Measurements from ENCODE around the gene ZNF814. TPM values are rescaled to one million over a fixed set of nuclear protein-coding genes. Genes with fewer than 3 reads are reported as not detected.
"Not testable (repeated sequence)": the region's sequence is repeated elsewhere in the genome, so short reads cannot be mapped to it uniquely, and the experiment has no call there.

ZNF814 gene
- polyA plus RNA-seq, 3 donors: 2.5 to 6.3 (median 3.8) TPM

GRCh38 chr19:57849162-57849665 lies 39.6 kb downstream of the ZNF814 start:
- Histone ChIP-seq H3K36me3 (replicated peaks in 1 of 2; ENCODE audit: control insufficient read depth in 1 of 2, insufficient read depth in 2 of 2, low read length in 2 of 2) (peaks cover 7 to 31% of the 10 kb centered on the region in 2 donors), H3K79me2 (ENCODE audit: insufficient read depth, low read length) (peaks cover 36% of the 10 kb centered on the region), H2AFZ (ENCODE audit: insufficient read depth, low read depth, low read length, poor library complexity, severe bottlenecking) (peak overlapping the region; percentile 78), H3K4me3 (replicated peaks in 1 of 3; ENCODE audit: low read depth in 2 of 3, low read length in 3 of 3) (peak overlapping the region in 2 of 3 experiments; percentile 88 to 93), H3K4me1 (ENCODE audit: control insufficient read depth in 1 of 2, insufficient read depth in 2 of 2, low read length in 2 of 2) (peaks cover 9 to 14% of the 10 kb centered on the region in 2 donors), H3K27ac (ENCODE audit: low read depth in 1 of 2, low read length in 2 of 2) (peak overlapping the region in 1 of 2 donors; percentile 82)
- not testable (repeated sequence) for H4K20me1 ChIP-seq (ENCODE audit: insufficient read depth, low read length); H3K27me3 ChIP-seq (ENCODE audit: control insufficient read depth in 2 of 2, insufficient read depth in 2 of 2, low read length in 2 of 2); H3K9ac ChIP-seq (ENCODE audit: insufficient read depth, low read length, poor library complexity, severe bottlenecking); DNase-seq; H3K4me2 ChIP-seq (replicated peaks; ENCODE audit: extremely low read depth, low read length, poor library complexity, severe bottlenecking); H3K27me3 Mint-ChIP-seq (ENCODE audit: low read depth in 3 of 3); H3K9me3 ChIP-seq (replicated peaks in 1 of 2; ENCODE audit: control insufficient read depth in 1 of 2, insufficient read depth in 1 of 2, low read length in 2 of 2); H3K4me3 Mint-ChIP-seq; H3K9me3 Mint-ChIP-seq
- peak overlapping the region in 4 of 7 donors; percentile 13 to 93 (median 38) for H3K27ac Mint-ChIP-seq
- no CpG with 5 or more reads among the region's 2 CpGs for WGBS (ENCODE audit: insufficient coverage)
- peaks cover 24% of the 10 kb centered on the region for H3K4me1 Mint-ChIP-seq
- intact Hi-C loops (cut with micrococcal nuclease): loop anchor here in 1 of 2 donors (2.0 kb wide), 1 partner anchor 34 kb away; the partner anchor contains the start of gene ZNF552
- peaks cover 18 to 37% of the 10 kb centered on the region in 2 donors for H3K36me3 Mint-ChIP-seq

GRCh38 chr19:57847164-57847563 lies 41.7 kb downstream of the ZNF814 start:
- H3K79me2 ChIP-seq (ENCODE audit: insufficient read depth, low read length): peaks cover 24% of the 10 kb centered on the region
- H3K27me3 Mint-ChIP-seq (ENCODE audit: low read depth in 3 of 3); H3K27ac ChIP-seq (ENCODE audit: low read depth in 1 of 2, low read length in 2 of 2); H3K4me2 ChIP-seq (replicated peaks; ENCODE audit: extremely low read depth, low read length, poor library complexity, severe bottlenecking); H2AFZ ChIP-seq (ENCODE audit: insufficient read depth, low read depth, low read length, poor library complexity, severe bottlenecking); H3K27ac Mint-ChIP-seq; H3K4me3 Mint-ChIP-seq; H3K9me3 ChIP-seq (replicated peaks in 1 of 2; ENCODE audit: control insufficient read depth in 1 of 2, insufficient read depth in 1 of 2, low read length in 2 of 2); H3K9me3 Mint-ChIP-seq; H4K20me1 ChIP-seq (ENCODE audit: insufficient read depth, low read length); H3K27me3 ChIP-seq (ENCODE audit: control insufficient read depth in 2 of 2, insufficient read depth in 2 of 2, low read length in 2 of 2); H3K9ac ChIP-seq (ENCODE audit: insufficient read depth, low read length, poor library complexity, severe bottlenecking); intact Hi-C loops (cut with micrococcal nuclease); H3K4me3 ChIP-seq (replicated peaks in 1 of 3; ENCODE audit: low read depth in 2 of 3, low read length in 3 of 3): not testable (repeated sequence)
- peaks cover 17 to 32% of the 10 kb centered on the region in 2 donors for H3K36me3 Mint-ChIP-seq
- peaks cover 24% of the 10 kb centered on the region for H3K4me1 Mint-ChIP-seq
- peaks cover 9 to 14% of the 10 kb centered on the region in 2 donors for H3K4me1 ChIP-seq (ENCODE audit: control insufficient read depth in 1 of 2, insufficient read depth in 2 of 2, low read length in 2 of 2)
- peak in 1 of 3 donors; percentile 18 for DNase-seq
- peaks cover 0 to 30% of the 10 kb centered on the region in 2 donors for H3K36me3 ChIP-seq (replicated peaks in 1 of 2; ENCODE audit: control insufficient read depth in 1 of 2, insufficient read depth in 2 of 2, low read length in 2 of 2)
- WGBS (ENCODE audit: insufficient coverage): no CpG with 5 or more reads among the region's 3 CpGs
